Parathyroid adenoma (tissue), 2 donors: Measurements from ENCODE around the gene USP10.

Experiments
- H2AFZ ChIP-seq: fragments of 300-600 bp; sonication (generic); one replicate; pipeline ENCODE4 v1.7.0; 2017; ENCODE audit warnings: antibody characterized with exemption, mild to moderate bottlenecking
- H3K27ac ChIP-seq: fragments of 300-600 bp; sonication (generic); one replicate; pipeline ENCODE4 v1.7.0; 2017
- H3K27me3 ChIP-seq: fragments of 300-600 bp; sonication (generic); one replicate; pipeline ENCODE4 v1.7.0; 2017; ENCODE audit warnings: low read length; ENCODE audit not compliant: control insufficient read depth, insufficient read depth
- H3K36me3 ChIP-seq: fragments of 300-600 bp; sonication (generic); one replicate; pipeline ENCODE4 v1.7.0; 2017; ENCODE audit warnings: low read length; ENCODE audit not compliant: control insufficient read depth, insufficient read depth
- H3K4me1 ChIP-seq: fragments of 300-600 bp; sonication (generic); one replicate; pipeline ENCODE4 v1.7.0; 2017; ENCODE audit warnings: control low read depth
- H3K4me2 ChIP-seq: fragments of 300-600 bp; sonication (generic); one replicate; pipeline ENCODE4 v1.7.0; 2017; ENCODE audit warnings: low read length
- H3K4me3 ChIP-seq: fragments of 300-600 bp; sonication (generic); one replicate; pipeline ENCODE4 v1.7.0; 2017; ENCODE audit warnings: low read depth, low read length
- H3K79me2 ChIP-seq: fragments of 300-600 bp; sonication (generic); one replicate; pipeline ENCODE4 v1.7.0; 2017; ENCODE audit warnings: control low read depth
- H3K9ac ChIP-seq: fragments of 300-600 bp; sonication (generic); one replicate; pipeline ENCODE4 v1.7.0; 2017; ENCODE audit warnings: mild to moderate bottlenecking
- H3K9me3 ChIP-seq: fragments of 300-600 bp; sonication (generic); one replicate; pipeline ENCODE4 v1.7.0; 2017; ENCODE audit warnings: low read length; ENCODE audit not compliant: control insufficient read depth
- TF ChIP-seq, protein P1 (sequence below): fragments of 300-600 bp; sonication (generic); IDR thresholded peaks from one replicate; pipeline ENCODE4 v1.7.0; 2017; ENCODE audit warnings: antibody characterized with exemption, mild to moderate bottlenecking
- donor health status: primary hyperparathyroidism.

USP10 gene

GRCh38 chr16:84789431-84789830 is 89.6 kb downstream of the USP10 start:
- H3K4me2 ChIP-seq, result no peak overlapping the region
- no peak overlapping the region for H3K4me3 ChIP-seq
- H3K79me2 ChIP-seq, result no peaks in the 10 kb centered on the region
- H3K27ac ChIP-seq, result no peak overlapping the region
- no peaks in the 10 kb centered on the region for H3K9me3 ChIP-seq
- no peaks in the 10 kb centered on the region for H3K36me3 ChIP-seq
- H2AFZ ChIP-seq, result no peak overlapping the region
- H3K9ac ChIP-seq, result no peak overlapping the region
- TF ChIP-seq, protein P1, sequence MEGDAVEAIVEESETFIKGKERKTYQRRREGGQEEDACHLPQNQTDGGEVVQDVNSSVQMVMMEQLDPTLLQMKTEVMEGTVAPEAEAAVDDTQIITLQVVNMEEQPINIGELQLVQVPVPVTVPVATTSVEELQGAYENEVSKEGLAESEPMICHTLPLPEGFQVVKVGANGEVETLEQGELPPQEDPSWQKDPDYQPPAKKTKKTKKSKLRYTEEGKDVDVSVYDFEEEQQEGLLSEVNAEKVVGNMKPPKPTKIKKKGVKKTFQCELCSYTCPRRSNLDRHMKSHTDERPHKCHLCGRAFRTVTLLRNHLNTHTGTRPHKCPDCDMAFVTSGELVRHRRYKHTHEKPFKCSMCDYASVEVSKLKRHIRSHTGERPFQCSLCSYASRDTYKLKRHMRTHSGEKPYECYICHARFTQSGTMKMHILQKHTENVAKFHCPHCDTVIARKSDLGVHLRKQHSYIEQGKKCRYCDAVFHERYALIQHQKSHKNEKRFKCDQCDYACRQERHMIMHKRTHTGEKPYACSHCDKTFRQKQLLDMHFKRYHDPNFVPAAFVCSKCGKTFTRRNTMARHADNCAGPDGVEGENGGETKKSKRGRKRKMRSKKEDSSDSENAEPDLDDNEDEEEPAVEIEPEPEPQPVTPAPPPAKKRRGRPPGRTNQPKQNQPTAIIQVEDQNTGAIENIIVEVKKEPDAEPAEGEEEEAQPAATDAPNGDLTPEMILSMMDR, result no peak
- peaks cover 6% of the 10 kb centered on the region for H3K4me1 ChIP-seq
- H3K27me3 ChIP-seq, result no peaks in the 10 kb centered on the region

GRCh38 chr16:84790301-84790700 is 90.5 kb downstream of the USP10 start:
- H3K9me3 ChIP-seq, result no peaks in the 10 kb centered on the region
- TF ChIP-seq, protein P1, result no peak
- H3K36me3 ChIP-seq, result no peaks in the 10 kb centered on the region
- H3K79me2 ChIP-seq, result no peaks in the 10 kb centered on the region
- no peak overlapping the region for H2AFZ ChIP-seq
- H3K4me1 ChIP-seq, result peaks cover 6% of the 10 kb centered on the region
- H3K4me2 ChIP-seq, result no peak overlapping the region
- H3K9ac ChIP-seq, result no peak overlapping the region
- no peaks in the 10 kb centered on the region for H3K27me3 ChIP-seq
- no peak overlapping the region for H3K27ac ChIP-seq
- H3K4me3 ChIP-seq, result no peak overlapping the region

DNA sequence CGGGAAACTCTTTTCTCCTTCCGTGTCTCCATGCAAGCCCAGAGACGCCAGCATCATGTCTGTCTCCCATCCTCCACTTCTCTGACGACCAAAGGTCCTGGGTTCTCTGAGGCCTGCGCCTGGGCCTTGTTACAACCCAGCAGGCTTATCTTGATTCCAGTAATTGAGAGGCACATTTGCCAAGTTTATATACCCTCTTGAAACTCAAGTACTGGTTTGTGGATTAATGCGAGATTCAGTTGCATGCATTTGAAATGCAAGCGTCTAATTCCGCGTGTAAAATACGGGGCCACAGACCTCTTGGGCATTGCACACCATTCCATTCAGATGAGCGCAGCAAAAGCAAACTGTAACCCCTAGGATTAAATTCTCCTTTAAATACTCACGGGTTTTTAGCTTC is 91.3 kb downstream of the USP10 start:
- H3K4me3 ChIP-seq, result no peak overlapping the region
- H3K9me3 ChIP-seq, result no peaks in the 10 kb centered on the region
- H3K36me3 ChIP-seq, result no peaks in the 10 kb centered on the region
- peaks cover 2% of the 10 kb centered on the region for H3K4me1 ChIP-seq
- TF ChIP-seq, protein P1, result no peak
- H2AFZ ChIP-seq, result no peak overlapping the region
- H3K9ac ChIP-seq, result no peak overlapping the region
- H3K79me2 ChIP-seq, result no peaks in the 10 kb centered on the region
- H3K27ac ChIP-seq, result no peak overlapping the region
- H3K27me3 ChIP-seq, result no peaks in the 10 kb centered on the region
- H3K4me2 ChIP-seq, result no peak overlapping the region

DNA sequence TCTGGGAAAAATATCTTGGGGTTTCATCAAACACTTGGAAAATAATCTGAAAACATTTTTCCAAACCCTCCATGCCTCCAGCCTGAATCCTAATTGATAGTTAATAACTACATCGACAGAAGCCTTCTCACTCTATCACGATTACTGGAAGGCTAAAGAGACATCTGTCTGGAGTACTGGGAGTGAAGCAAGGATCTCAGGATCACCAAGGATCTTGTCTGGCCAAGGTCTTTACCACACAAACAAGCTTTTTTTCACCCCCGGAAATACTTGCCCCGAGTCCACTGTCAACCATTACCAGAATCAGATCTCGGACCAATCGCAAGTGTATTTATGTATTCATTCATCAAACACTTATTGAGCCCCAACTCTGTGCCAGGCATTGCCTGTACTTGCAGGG is 91.7 kb downstream of the USP10 start:
- TF ChIP-seq, protein P1, result no peak
- H3K4me2 ChIP-seq, result no peak overlapping the region

GRCh38 chr16:84794186-84794585 is 94.4 kb downstream of the USP10 start:
- H3K27ac ChIP-seq, result no peak overlapping the region
- no peak overlapping the region for H3K4me3 ChIP-seq
- H3K79me2 ChIP-seq, result no peaks in the 10 kb centered on the region
- H3K4me1 ChIP-seq, result no peaks in the 10 kb centered on the region
- TF ChIP-seq, protein P1, result no peak
- H3K4me2 ChIP-seq, result no peak overlapping the region
- no peak overlapping the region for H3K9ac ChIP-seq
- no peaks in the 10 kb centered on the region for H3K9me3 ChIP-seq
- H3K36me3 ChIP-seq, result no peaks in the 10 kb centered on the region
- H3K27me3 ChIP-seq, result no peaks in the 10 kb centered on the region
- no peak overlapping the region for H2AFZ ChIP-seq

More for the DNA sequence above, 91.7 kb downstream of the USP10 start:
- H2AFZ ChIP-seq, result no peak overlapping the region
- H3K27me3 ChIP-seq, result no peaks in the 10 kb centered on the region
- no peaks in the 10 kb centered on the region for H3K9me3 ChIP-seq
- H3K9ac ChIP-seq, result no peak overlapping the region
- H3K4me3 ChIP-seq, result no peak overlapping the region
- H3K36me3 ChIP-seq, result no peaks in the 10 kb centered on the region
- no peaks in the 10 kb centered on the region for H3K79me2 ChIP-seq
- H3K4me1 ChIP-seq, result no peaks in the 10 kb centered on the region
- H3K27ac ChIP-seq, result no peak overlapping the region
